Measurements from ENCODE around the gene TMEM165.

TMEM165 gene

DNA sequence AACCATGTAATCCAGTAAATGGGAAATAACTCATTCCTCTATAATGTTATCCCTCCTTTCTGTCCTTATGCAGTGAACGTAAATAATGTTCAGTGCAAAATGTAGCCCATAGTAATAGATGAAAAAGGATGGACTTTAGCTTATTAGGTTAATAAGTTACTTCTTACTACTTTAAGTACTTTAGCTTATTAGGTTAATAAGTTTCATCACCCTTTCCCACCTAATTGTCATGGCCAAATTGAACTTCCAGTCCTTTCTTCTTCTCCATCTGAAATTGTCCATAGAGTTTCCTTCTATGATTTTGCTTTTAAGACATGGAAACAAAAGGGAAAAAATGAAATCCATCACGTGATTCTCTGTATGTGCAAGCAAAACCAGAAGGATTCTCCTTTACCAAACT is 15.2 kb upstream of the TMEM165 start:
- TF ChIP-seq, protein P1, sequence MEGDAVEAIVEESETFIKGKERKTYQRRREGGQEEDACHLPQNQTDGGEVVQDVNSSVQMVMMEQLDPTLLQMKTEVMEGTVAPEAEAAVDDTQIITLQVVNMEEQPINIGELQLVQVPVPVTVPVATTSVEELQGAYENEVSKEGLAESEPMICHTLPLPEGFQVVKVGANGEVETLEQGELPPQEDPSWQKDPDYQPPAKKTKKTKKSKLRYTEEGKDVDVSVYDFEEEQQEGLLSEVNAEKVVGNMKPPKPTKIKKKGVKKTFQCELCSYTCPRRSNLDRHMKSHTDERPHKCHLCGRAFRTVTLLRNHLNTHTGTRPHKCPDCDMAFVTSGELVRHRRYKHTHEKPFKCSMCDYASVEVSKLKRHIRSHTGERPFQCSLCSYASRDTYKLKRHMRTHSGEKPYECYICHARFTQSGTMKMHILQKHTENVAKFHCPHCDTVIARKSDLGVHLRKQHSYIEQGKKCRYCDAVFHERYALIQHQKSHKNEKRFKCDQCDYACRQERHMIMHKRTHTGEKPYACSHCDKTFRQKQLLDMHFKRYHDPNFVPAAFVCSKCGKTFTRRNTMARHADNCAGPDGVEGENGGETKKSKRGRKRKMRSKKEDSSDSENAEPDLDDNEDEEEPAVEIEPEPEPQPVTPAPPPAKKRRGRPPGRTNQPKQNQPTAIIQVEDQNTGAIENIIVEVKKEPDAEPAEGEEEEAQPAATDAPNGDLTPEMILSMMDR (conservative IDR thresholded peaks at IDR 0.05; ENCODE audit: low read depth, low read length): no peak
- no peak for DNase-seq (ENCODE audit: low read depth)
- H3K4me3 ChIP-seq (ENCODE audit: low read depth, low read length): no peak overlapping the region

DNA sequence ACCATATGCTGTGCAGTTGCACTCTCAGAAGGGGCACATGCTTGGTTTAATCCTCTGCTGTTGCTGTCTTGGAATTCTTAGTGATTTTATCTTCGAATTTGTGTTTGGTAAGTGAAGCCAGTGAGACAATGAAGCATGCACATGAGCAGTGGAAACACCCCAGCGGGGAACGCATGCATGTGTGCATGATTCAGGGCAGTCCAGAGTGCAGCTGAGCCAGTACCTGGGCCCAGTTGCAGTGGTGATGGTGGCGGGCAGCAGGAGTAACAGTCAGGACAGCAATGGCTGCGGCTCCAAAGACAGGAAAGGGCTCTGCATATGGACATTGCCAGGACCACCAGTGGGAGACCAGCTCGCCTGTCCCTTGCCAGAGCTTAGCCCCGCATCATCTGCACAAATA is 14.3 kb upstream of the TMEM165 start:
- TF ChIP-seq, protein P1 (conservative IDR thresholded peaks at IDR 0.05; ENCODE audit: low read depth, low read length): no peak
- H3K4me3 ChIP-seq (ENCODE audit: low read depth, low read length): no peak overlapping the region
- no peak for DNase-seq (ENCODE audit: low read depth)

- TF ChIP-seq, protein P1 (conservative IDR thresholded peaks at IDR 0.05; ENCODE audit: low read depth, low read length): no peak
- H3K4me3 ChIP-seq (ENCODE audit: low read depth, low read length): no peak overlapping the region
- no peak for DNase-seq (ENCODE audit: low read depth)
Observed at GRCh38 chr4:55382488-55383003, 13.2 kb upstream of the TMEM165 start.

DNA sequence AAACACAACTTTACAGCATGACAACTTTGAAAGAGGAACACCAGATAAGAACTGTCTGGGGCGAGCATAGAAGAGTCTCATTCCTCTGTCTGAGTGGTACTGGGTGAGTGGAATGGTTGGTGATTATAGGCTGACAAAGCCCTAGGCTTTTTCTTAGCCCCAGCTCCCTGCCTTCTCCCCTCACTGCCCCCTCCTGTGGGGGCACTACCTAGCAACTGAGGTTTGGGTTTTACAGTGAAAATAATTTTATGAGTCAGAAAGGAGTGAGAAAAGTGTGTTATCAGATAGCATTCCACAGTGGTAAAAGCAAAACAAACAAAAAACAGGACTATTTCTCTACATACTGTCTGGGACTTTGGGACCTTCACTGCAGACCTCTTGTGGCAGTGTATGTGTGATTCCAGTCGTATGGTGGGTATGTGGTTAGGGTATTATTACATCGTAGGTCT is 10.5 kb upstream of the TMEM165 start:
- DNase-seq (ENCODE audit: low read depth): peak; percentile 47
- TF ChIP-seq, protein P1 (conservative IDR thresholded peaks at IDR 0.05; ENCODE audit: low read depth, low read length): peak; percentile 7
- H3K4me3 ChIP-seq (ENCODE audit: low read depth, low read length): no peak overlapping the region

- H3K4me3 ChIP-seq (ENCODE audit: low read depth, low read length): no peak overlapping the region
- peak; percentile 69 for DNase-seq (ENCODE audit: low read depth)
- TF ChIP-seq, protein P1 (conservative IDR thresholded peaks at IDR 0.05; ENCODE audit: low read depth, low read length): no peak
Observed at GRCh38 chr4:55386073-55386472, 9.7 kb upstream of the TMEM165 start.

DNA sequence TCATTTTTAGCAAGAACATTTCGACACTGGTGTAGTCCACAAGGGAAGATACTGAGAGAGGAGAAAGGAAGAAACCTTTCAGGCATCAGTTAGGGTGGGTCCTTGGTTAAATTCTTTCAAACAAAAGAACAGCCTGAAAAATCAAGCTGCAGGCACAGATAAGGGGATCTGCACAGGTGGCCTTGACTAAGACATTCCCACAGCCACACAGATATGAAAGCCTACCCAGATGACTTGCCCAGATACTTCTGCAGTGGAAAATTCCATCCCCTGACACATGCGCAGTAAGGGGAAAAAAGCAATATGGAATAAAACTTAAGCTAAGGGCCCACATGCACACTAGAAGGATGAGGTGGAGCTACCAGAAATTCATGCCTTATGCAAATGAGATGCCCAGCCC is 8.9 kb upstream of the TMEM165 start:
- DNase-seq (ENCODE audit: low read depth): no peak
- H3K4me3 ChIP-seq (ENCODE audit: low read depth, low read length): no peak overlapping the region

More for the DNA sequence above, 8.9 kb upstream of the TMEM165 start:
- TF ChIP-seq, protein P1 (conservative IDR thresholded peaks at IDR 0.05; ENCODE audit: low read depth, low read length): no peak

Measured in choroid plexus epithelial cell (primary cell).